Measurements from ENCODE around the gene TRPM1.

TRPM1 gene

DNA sequence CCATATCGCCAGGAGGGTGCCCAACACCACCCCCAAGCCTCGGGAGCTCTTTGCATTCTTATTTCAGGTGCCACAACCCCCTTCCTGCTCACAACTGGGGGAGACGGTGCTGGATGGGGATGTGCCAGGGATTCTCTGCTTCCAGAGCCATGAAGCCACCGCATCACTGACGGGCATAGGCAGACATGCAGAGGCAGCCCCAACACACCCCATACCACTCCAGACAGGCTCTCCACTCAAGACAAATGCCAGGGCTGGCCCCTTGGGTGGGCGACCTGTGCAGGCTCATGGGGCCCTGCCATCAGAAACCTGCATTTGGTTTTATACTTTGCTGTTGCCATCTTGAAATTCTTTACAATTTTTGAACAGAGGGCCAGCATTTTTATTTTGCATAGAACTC is 27.0 kb upstream of the TRPM1 start:
- ChIA-PET POLR2A (no interaction called here), CTCF (interaction anchor here (0.6 to 4.6 kb wide), 51 partner anchors 8 to 468 kb away, joined by 3 to 41 read pairs (median 5); partner anchors contain the start of gene TRPM1)
- TF ChIP-seq, protein P1, sequence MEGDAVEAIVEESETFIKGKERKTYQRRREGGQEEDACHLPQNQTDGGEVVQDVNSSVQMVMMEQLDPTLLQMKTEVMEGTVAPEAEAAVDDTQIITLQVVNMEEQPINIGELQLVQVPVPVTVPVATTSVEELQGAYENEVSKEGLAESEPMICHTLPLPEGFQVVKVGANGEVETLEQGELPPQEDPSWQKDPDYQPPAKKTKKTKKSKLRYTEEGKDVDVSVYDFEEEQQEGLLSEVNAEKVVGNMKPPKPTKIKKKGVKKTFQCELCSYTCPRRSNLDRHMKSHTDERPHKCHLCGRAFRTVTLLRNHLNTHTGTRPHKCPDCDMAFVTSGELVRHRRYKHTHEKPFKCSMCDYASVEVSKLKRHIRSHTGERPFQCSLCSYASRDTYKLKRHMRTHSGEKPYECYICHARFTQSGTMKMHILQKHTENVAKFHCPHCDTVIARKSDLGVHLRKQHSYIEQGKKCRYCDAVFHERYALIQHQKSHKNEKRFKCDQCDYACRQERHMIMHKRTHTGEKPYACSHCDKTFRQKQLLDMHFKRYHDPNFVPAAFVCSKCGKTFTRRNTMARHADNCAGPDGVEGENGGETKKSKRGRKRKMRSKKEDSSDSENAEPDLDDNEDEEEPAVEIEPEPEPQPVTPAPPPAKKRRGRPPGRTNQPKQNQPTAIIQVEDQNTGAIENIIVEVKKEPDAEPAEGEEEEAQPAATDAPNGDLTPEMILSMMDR (IDR thresholded peaks at IDR 0.05; ENCODE audit: control extremely low read depth, extremely low read depth, low read depth, missing control alignments): no peak
- DNase-seq (ENCODE audit: extremely low spot score): no peak

DNA sequence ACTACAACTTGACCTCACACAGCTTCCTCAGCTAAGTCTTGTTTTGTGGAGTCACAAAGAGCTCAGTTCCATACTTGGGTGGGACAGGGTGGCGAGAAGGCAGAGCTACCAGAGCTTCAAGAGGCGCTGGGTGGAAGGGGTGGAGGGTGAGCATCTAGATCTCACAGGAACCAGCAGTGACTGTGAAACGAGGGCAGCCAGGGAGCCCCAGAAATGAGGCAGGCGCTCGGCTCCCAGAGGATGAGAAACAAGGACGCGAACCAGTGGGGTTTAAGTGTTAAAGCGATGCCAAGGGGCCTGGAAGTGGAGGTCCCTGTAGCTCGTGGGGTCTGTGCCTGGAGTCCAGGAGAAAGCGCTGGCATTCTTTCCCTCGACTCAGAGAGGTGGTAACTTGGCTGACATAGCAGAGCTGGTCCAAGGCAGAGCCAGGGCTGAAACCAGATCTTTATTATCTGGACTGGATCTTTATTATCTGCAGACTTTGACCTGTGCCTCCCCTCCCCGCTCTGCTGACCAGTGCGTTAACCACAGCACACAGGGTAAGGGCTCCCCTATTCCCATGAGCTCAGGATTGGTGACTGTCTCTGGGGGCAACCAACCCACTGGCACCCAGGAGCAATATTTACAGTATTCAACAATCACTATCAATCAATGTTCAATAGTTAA is 26.2 kb upstream of the TRPM1 start:
- TF ChIP-seq, protein P1 (IDR thresholded peaks at IDR 0.05; ENCODE audit: control extremely low read depth, extremely low read depth, low read depth, missing control alignments): no peak
- no peak for DNase-seq (ENCODE audit: extremely low spot score)
- POLR2A ChIA-PET: no interaction called here
- CTCF ChIA-PET: interaction anchor here (0.6 to 4.6 kb wide), 20 partner anchors 11 to 468 kb away, joined by 3 to 41 read pairs (median 8); partner anchors contain the start of gene TRPM1

DNA sequence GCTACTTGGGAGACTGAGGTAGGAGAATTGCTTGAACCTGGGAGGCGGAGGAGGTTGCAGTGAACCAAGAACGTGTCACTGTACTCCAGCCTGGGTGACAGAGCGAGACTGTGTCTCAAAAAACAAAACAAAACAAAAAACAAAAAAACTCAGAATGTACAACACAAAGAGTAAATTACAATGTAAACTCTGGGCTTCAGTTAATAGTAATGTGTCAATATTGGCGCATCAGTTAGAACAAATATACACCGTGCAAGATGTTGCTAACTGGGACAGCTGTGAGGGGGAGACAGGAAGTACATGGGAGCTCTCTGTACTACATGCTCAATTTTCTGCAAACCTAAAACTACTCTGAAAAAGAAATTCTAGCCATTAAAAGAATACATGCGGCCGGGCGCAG is 23.5 kb upstream of the TRPM1 start:
- ChIA-PET POLR2A (no interaction called here), CTCF (no interaction called here)
- TF ChIP-seq, protein P1 (IDR thresholded peaks at IDR 0.05; ENCODE audit: control extremely low read depth, extremely low read depth, low read depth, missing control alignments): no peak
- no peak for DNase-seq (ENCODE audit: extremely low spot score)

DNA sequence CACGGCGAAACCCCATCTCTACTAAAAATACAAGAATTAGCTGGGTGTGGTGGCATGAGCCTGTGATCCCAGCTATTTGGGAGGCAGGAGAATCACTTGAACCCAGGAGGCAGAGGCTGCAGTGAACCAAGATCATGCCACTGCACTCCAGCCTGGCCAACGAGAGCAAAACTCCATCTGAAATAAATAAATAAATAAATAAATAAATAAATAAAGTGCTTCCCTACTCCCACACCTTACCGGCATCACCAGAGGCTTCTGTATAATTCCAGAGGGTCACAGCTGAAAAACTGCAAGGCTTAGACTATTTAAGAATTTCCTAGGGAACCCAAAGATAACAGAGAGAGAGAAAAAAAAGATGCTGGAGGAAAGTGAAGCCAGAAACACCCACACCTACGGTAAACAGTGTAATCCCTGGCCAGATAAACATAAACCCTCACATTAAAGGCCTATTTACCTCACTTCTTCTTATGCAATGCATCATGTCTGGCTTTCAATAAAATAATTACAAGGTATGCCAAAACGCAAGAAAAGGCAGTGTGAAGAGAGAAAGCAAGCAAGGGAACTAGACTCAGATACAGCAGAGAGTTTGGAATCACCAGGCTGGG is 15.0 kb upstream of the TRPM1 start:
- no peak for DNase-seq (ENCODE audit: extremely low spot score)
- TF ChIP-seq, protein P1 (IDR thresholded peaks at IDR 0.05; ENCODE audit: control extremely low read depth, extremely low read depth, low read depth, missing control alignments): no peak
- ChIA-PET POLR2A (no interaction called here), CTCF (interaction anchor here (1.2 to 5.6 kb wide), 2 partner anchors 13 to 222 kb away, joined by 4 to 41 read pairs; no protein-coding TSS in a partner anchor)

DNA sequence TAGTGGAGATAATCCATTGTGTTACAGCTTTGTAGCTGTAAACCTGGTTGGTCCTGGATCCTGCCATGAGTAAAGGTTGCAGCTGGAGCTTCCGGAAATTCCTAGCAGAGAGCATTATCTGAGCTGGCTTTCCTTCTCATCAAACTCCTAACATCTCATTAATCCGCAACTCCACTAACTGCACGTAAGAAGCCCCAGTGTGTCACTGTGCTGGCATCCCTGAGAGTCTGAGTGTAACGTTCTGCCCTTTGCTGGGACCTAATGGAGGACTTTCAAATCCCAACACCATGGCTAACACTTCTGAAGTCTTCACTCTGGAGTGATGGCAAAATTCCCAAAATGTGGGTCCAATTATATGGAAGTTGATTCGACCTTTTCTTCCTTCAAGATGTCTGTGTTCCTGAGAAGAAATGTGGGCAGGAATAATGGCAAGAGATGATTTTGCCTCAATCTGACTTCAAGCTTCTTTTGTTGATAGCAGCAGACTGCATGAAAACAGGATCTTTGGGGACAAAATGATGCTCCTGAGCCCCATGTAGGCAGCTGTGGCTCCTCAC is 9.6 kb upstream of the TRPM1 start:
- TF ChIP-seq, protein P1 (IDR thresholded peaks at IDR 0.05; ENCODE audit: control extremely low read depth, extremely low read depth, low read depth, missing control alignments): no peak

DNA sequence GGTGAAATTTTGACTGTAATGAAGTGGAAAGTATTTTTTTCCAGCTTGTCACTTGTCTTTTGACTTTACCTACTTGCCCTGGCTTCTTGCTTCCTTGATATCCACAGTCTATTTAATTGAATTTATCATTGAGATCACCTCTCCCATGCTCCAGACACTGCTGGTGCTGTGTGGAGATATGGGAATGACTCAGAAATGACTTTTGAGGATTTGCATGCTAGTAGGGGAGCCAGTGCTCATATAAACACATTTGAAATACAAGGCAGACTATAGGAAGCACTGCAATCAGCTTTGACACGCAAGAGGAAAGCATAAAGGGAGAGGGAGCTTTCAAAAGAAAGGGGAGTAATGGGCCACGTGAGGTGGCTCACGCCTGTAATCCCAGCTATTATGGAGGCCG is 7.3 kb upstream of the TRPM1 start:
- no peak for DNase-seq (ENCODE audit: extremely low spot score)
- TF ChIP-seq, protein P1 (IDR thresholded peaks at IDR 0.05; ENCODE audit: control extremely low read depth, extremely low read depth, low read depth, missing control alignments): no peak
- CTCF ChIA-PET: interaction anchor here (1.1 to 1.2 kb wide), 2 partner anchors 9 to 20 kb away, joined by 3 to 5 read pairs; no protein-coding TSS in a partner anchor
- POLR2A ChIA-PET: no interaction called here

More for the DNA sequence above, 9.6 kb upstream of the TRPM1 start:
- POLR2A ChIA-PET: no interaction called here
- CTCF ChIA-PET: interaction anchor here (0.8 to 1.4 kb wide), 3 partner anchors 10 to 36 kb away, joined by 3 to 4 read pairs (median 3); partner anchors contain the start of gene TRPM1
- DNase-seq (ENCODE audit: extremely low spot score): no peak
